ENCODE measurements around the gene DLAT. TPM values are rescaled to one million over a fixed set of nuclear protein-coding genes. Genes with fewer than 3 reads are reported as not detected.

The DLAT gene
- total RNA-seq, 1 experiment from 2014 or later = 99.3 TPM

DNA sequence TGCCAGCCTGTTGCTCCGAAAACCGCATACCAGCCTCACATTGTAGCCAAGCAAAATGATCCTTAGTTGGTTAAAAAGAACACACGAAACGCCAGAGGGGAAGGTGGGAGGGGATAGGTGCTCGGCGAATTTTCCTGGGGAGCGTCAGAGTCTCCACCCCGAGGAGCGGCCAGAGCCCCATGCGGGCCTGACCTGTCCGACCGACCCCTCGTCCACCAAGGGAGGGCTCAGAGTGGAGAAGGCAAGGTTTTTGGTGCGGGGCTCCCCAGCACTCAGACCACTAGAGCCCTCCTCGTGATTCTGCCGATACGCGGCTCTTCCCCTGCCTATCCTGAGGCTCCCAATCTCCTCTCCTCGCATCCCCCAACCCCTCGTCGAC is 48.5 kb upstream of the DLAT start:
- Mint-ChIP-seq H3K9me3 (ENCODE audit: unreplicated experiment) (no peaks in the 10 kb centered on the region), H3K4me3 (ENCODE audit: unreplicated experiment) (peak overlapping the region; percentile 72), H3K27me3 (ENCODE audit: insufficient read depth, unreplicated experiment) (no peaks in the 10 kb centered on the region), H3K4me1 (ENCODE audit: low read depth, unreplicated experiment) (no peaks in the 10 kb centered on the region), H3K27ac (ENCODE audit: unreplicated experiment) (no peak overlapping the region), H3K36me3 (ENCODE audit: insufficient read depth, unreplicated experiment) (no peaks in the 10 kb centered on the region)
- no peaks in the 10 kb centered on the region for H3K9me3 ChIP-seq
- CTCF ChIA-PET = interaction anchor here (0.7 to 2.0 kb wide), 3 partner anchors 22 to 50 kb away, joined by 3 to 10 read pairs (median 7); no protein-coding TSS in a partner anchor
- POLR2A ChIA-PET = no interaction called here
- no peaks in the 10 kb centered on the region for H3K4me1 ChIP-seq
- no peak overlapping the region; the same call in 1 of the 2 replicates for H3K4me3 ChIP-seq (ENCODE audit: low read depth, low read length)
- DNase-seq = no peak
- intact Hi-C loops (cut with micrococcal nuclease; ENCODE audit: unreplicated experiment) = no loop called here
- no peaks in the 10 kb centered on the region; the same call in 1 of the 2 replicates for H3K27me3 ChIP-seq (replicated peaks; ENCODE audit: control insufficient read depth, insufficient read depth, low read length)
- H3K36me3 ChIP-seq (ENCODE audit: control insufficient read depth, insufficient read depth, low read length) = no peaks in the 10 kb centered on the region
- BruUV-seq (replicated peaks) = no TSS peak
- TF ChIP-seq, protein P1, sequence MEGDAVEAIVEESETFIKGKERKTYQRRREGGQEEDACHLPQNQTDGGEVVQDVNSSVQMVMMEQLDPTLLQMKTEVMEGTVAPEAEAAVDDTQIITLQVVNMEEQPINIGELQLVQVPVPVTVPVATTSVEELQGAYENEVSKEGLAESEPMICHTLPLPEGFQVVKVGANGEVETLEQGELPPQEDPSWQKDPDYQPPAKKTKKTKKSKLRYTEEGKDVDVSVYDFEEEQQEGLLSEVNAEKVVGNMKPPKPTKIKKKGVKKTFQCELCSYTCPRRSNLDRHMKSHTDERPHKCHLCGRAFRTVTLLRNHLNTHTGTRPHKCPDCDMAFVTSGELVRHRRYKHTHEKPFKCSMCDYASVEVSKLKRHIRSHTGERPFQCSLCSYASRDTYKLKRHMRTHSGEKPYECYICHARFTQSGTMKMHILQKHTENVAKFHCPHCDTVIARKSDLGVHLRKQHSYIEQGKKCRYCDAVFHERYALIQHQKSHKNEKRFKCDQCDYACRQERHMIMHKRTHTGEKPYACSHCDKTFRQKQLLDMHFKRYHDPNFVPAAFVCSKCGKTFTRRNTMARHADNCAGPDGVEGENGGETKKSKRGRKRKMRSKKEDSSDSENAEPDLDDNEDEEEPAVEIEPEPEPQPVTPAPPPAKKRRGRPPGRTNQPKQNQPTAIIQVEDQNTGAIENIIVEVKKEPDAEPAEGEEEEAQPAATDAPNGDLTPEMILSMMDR (IDR thresholded peaks at IDR 0.05; ENCODE audit: insufficient read depth in 1 of 2, low read depth in 1 of 2, low read length in 1 of 2, severe bottlenecking in 1 of 2, unreplicated experiment in 1 of 2) = no peak

GRCh38 chr11:111977146-111978027 is 47.8 kb upstream of the DLAT start:
- Histone ChIP-seq H3K9me3 (no peaks in the 10 kb centered on the region), H3K27me3 (replicated peaks; ENCODE audit: control insufficient read depth, insufficient read depth, low read length) (no peaks in the 10 kb centered on the region; the same call in 1 of the 2 replicates), H3K36me3 (ENCODE audit: control insufficient read depth, insufficient read depth, low read length) (no peaks in the 10 kb centered on the region), H3K4me3 (ENCODE audit: low read depth, low read length) (peak overlapping the region; percentile 54), H3K4me1 (no peaks in the 10 kb centered on the region)
- TF ChIP-seq, protein P1 (IDR thresholded peaks at IDR 0.05; ENCODE audit: insufficient read depth in 1 of 2, low read depth in 1 of 2, low read length in 1 of 2, severe bottlenecking in 1 of 2, unreplicated experiment in 1 of 2) = no peak
- no peaks in the 10 kb centered on the region for H3K27me3 Mint-ChIP-seq (ENCODE audit: insufficient read depth, unreplicated experiment)
- BruUV-seq (replicated peaks) = no TSS peak
- peaks cover 5% of the 10 kb centered on the region for H3K4me1 Mint-ChIP-seq (ENCODE audit: low read depth, unreplicated experiment)
- ChIA-PET CTCF (interaction anchor here (0.6 to 2.0 kb wide), 5 partner anchors 23 to 578 kb away, joined by 3 to 10 read pairs (median 4); no protein-coding TSS in a partner anchor), POLR2A (interaction anchor here (0.7 kb wide), 1 partner anchor 11 kb away, joined by 3 read pairs; no protein-coding TSS in a partner anchor)
- H3K9me3 Mint-ChIP-seq (ENCODE audit: unreplicated experiment) = no peaks in the 10 kb centered on the region
- intact Hi-C loops (cut with micrococcal nuclease; ENCODE audit: unreplicated experiment) = no loop called here
- no peak overlapping the region for H3K27ac Mint-ChIP-seq (ENCODE audit: unreplicated experiment)
- peak overlapping the region; percentile 72 for H3K4me3 Mint-ChIP-seq (ENCODE audit: unreplicated experiment)
- peak in 1 of 2 experiments; percentile 54 for DNase-seq
- H3K36me3 Mint-ChIP-seq (ENCODE audit: insufficient read depth, unreplicated experiment) = no peaks in the 10 kb centered on the region

- no peak overlapping the region; the same call in 1 of the 2 replicates for H3K4me3 ChIP-seq (ENCODE audit: low read depth, low read length)
- DNase-seq = peak in 1 of 2 experiments; percentile 59
- POLR2A ChIA-PET = no interaction called here
Observed at GRCh38 chr11:111978028-111978771, 47.0 kb upstream of the DLAT start.

More at GRCh38 chr11:111978028-111978771, 47.0 kb upstream of the DLAT start:
- Histone ChIP-seq H3K9me3 (no peaks in the 10 kb centered on the region), H3K4me1 (peaks cover 7% of the 10 kb centered on the region), H3K36me3 (ENCODE audit: control insufficient read depth, insufficient read depth, low read length) (no peaks in the 10 kb centered on the region), H3K27me3 (replicated peaks; ENCODE audit: control insufficient read depth, insufficient read depth, low read length) (no peaks in the 10 kb centered on the region; the same call in 1 of the 2 replicates)
- Mint-ChIP-seq H3K4me3 (ENCODE audit: unreplicated experiment) (peak overlapping the region; percentile 72), H3K27me3 (ENCODE audit: insufficient read depth, unreplicated experiment) (no peaks in the 10 kb centered on the region), H3K9me3 (ENCODE audit: unreplicated experiment) (no peaks in the 10 kb centered on the region), H3K27ac (ENCODE audit: unreplicated experiment) (no peak overlapping the region), H3K4me1 (ENCODE audit: low read depth, unreplicated experiment) (peaks cover 13% of the 10 kb centered on the region), H3K36me3 (ENCODE audit: insufficient read depth, unreplicated experiment) (no peaks in the 10 kb centered on the region)
- TF ChIP-seq, protein P1 (IDR thresholded peaks at IDR 0.05; ENCODE audit: insufficient read depth in 1 of 2, low read depth in 1 of 2, low read length in 1 of 2, severe bottlenecking in 1 of 2, unreplicated experiment in 1 of 2) = no peak
- intact Hi-C loops (cut with micrococcal nuclease; ENCODE audit: unreplicated experiment) = no loop called here
- no TSS peak for BruUV-seq (replicated peaks)
- CTCF ChIA-PET = interaction anchor here (0.9 to 2.0 kb wide), 5 partner anchors 17 to 59 kb away, joined by 3 to 10 read pairs (median 4); partner anchors contain the start of gene C11orf52

Measured in Caco-2 (cell line).